Ishikawa (cell line): ENCODE measurements around the gene RBM6.

ENCODE experiments used
- EP300 ChIP-seq: IDR thresholded peaks from 2 replicates; pipeline ENCODE4 v1.6.1; 2012; ENCODE audit warnings: borderline replicate concordance
- TF ChIP-seq, protein P1 (sequence below): IDR thresholded peaks from 2 replicates; pipeline ENCODE4 v1.6.1; 2012

DNA sequence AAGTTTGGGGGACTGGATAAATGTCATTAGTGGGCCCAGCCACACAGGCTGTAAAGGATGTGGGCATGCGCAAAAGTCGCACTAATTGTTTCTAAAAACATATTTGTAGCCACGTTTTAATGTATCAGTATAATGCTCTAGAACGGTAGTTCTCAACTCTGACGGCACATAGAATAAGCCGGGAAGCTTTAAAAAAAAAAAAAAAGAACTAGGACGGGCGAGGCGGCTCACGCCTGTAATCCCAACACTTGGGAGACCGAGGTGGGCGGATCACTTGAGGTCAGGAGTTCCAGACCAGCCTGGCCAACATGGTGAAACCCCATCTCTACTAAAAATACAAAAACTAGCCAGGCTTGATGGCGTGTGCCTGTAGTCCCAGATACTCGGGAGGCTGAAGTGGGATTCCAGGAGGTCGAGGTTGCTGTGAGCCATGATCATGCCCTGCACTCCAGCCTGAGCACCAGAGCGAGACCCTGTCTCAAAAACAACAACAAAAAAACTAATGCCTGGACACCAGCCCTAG lies 9.7 kb upstream of the RBM6 start:
- TF ChIP-seq, protein P1, sequence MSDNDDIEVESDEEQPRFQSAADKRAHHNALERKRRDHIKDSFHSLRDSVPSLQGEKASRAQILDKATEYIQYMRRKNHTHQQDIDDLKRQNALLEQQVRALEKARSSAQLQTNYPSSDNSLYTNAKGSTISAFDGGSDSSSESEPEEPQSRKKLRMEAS = no peak
- no peak for TF ChIP-seq EP300
